Transverse colon (tissue), 4 donors: Measurements from ENCODE around the gene DNAH2. TPM values are rescaled to one million over a fixed set of nuclear protein-coding genes. Genes with fewer than 3 reads are reported as not detected.

Experiments
- total RNA-seq, 4 donors: library from RNA; depleted of rRNA; stranded (reverse); fragments of >200 nt; gene quantifications; one replicate each; pipeline ENCODE4 v1.1.0, GENCODE V29; 2016

The DNAH2 gene
- total RNA-seq, 4 donors from 2014 or later: under 0.01 to 0.55 (median 0.18) TPM

Other genes starting within 250 kb of the DNAH2 start
- gene ZBTB4, start 238.1 kb upstream of the DNAH2 start, total RNA-seq: 10 to 100 TPM; 18.3 to 48.6 (median 23.2) TPM
- not detected for gene SLC35G6, start 236.3 kb upstream of the DNAH2 start, total RNA-seq
- gene POLR2A, start 233.4 kb upstream of the DNAH2 start, total RNA-seq: 100 to 1,000 TPM in 3 of 4 donors, 10 to 100 TPM in 1; 91.3 to 321 (median 127) TPM
- 10 to 100 TPM; 20.8 to 53.1 (median 31.5) TPM for gene TNFSF12, start 168.7 kb upstream of the DNAH2 start, total RNA-seq
- 10 to 100 TPM; 19.7 to 94.3 (median 59.8) TPM for gene TNFSF13, start 159.0 kb upstream of the DNAH2 start, total RNA-seq
- 100 to 1,000 TPM in 1 of 4 donors, 10 to 100 TPM in 3; 37.0 to 159 (median 45.2) TPM for gene SENP3, start 155.8 kb upstream of the DNAH2 start, total RNA-seq
- 100 to 1,000 TPM in 1 of 4 donors, 10 to 100 TPM in 2, 1 to 10 TPM in 1; 3.8 to 102 (median 35.1) TPM for gene CD68, start 138.1 kb upstream of the DNAH2 start, total RNA-seq
- 100 to 1,000 TPM in 3 of 4 donors, 10 to 100 TPM in 1; 97.9 to 312 (median 157) TPM for gene MPDU1, start 133.9 kb upstream of the DNAH2 start, total RNA-seq
- 1 to 10 TPM in 2 of 4 donors, not detected in 2; 2.3 to 4.3 TPM for gene SOX15, start 127.7 kb upstream of the DNAH2 start, total RNA-seq
- gene FXR2, start 102.8 kb upstream of the DNAH2 start, total RNA-seq: 10 to 100 TPM; 11.7 to 25.4 (median 22.4) TPM
- gene SAT2, start 89.9 kb upstream of the DNAH2 start, total RNA-seq: 100 to 1,000 TPM in 1 of 4 donors, 10 to 100 TPM in 3; 21.7 to 106 (median 67.7) TPM
- under 1 TPM in 2 of 4 donors, not detected in 2; 0.32 to 0.41 TPM for gene SHBG, start 87.6 kb upstream of the DNAH2 start, total RNA-seq
- 10 to 100 TPM in 1 of 4 donors, 1 to 10 TPM in 1, under 1 TPM in 2; 0.40 to 20.6 (median 2.3) TPM for gene ATP1B2, start 66.8 kb upstream of the DNAH2 start, total RNA-seq
- gene TP53, start 30.3 kb upstream of the DNAH2 start, total RNA-seq: 10 to 100 TPM; 27.9 to 49.7 (median 31.7) TPM
- 10 to 100 TPM in 1 of 4 donors, 1 to 10 TPM in 3; 3.7 to 33.0 (median 6.0) TPM for gene WRAP53, start 29.3 kb upstream of the DNAH2 start, total RNA-seq
- gene EFNB3, start 12.5 kb upstream of the DNAH2 start, total RNA-seq: under 1 TPM in 2 of 4 donors, not detected in 2; 0.32 to 0.41 TPM
- gene KDM6B, start 116.5 kb downstream of the DNAH2 start, total RNA-seq: 10 to 100 TPM; 18.3 to 33.7 (median 30.2) TPM
- 10 to 100 TPM in 1 of 4 donors, 1 to 10 TPM in 3; 2.4 to 13.1 (median 6.8) TPM for gene TMEM88, start 137.3 kb downstream of the DNAH2 start, total RNA-seq
- 10 to 100 TPM; 59.8 to 95.3 (median 86.5) TPM for gene NAA38, start 139.8 kb downstream of the DNAH2 start, total RNA-seq
- 10 to 100 TPM in 1 of 4 donors, 1 to 10 TPM in 2, not detected in 1; 4.9 to 50.4 (median 9.6) TPM for gene CYB5D1, start 140.3 kb downstream of the DNAH2 start, total RNA-seq
- 10 to 100 TPM; 53.0 to 71.6 (median 62.0) TPM for gene CHD3, start 171.0 kb downstream of the DNAH2 start, total RNA-seq
- 1 to 10 TPM in 2 of 4 donors, under 1 TPM in 1, not detected in 1; 0.75 to 3.4 (median 2.7) TPM for gene RNF227, start 198.5 kb downstream of the DNAH2 start, total RNA-seq
- 1 to 10 TPM in 1 of 4 donors, under 1 TPM in 2, not detected in 1; 0.40 to 1.6 (median 0.82) TPM for gene KCNAB3, start 212.1 kb downstream of the DNAH2 start, total RNA-seq
- 10 to 100 TPM; 42.7 to 70.9 (median 68.8) TPM for gene TRAPPC1, start 214.2 kb downstream of the DNAH2 start, total RNA-seq
- gene CNTROB, start 214.5 kb downstream of the DNAH2 start, total RNA-seq: 10 to 100 TPM; 22.7 to 62.1 (median 31.6) TPM